Stimulated activated naive B cell treated with anti-CD40 and anti-IgM and Interleukin-4, amounts not matched to agents 10 μg/mL and 1 μg/mL and 100 μg/mL, for 72 hours (primary cell): Measurements from ENCODE around the gene EEPD1.
A peak's percentile ranks its signal among the peaks of the same experiment; 100 is the strongest.

ENCODE experiments used
- ATAC-seq, 2 donors: fragments of 150-1000 bp; cut with Tn5 transposase; replicated peaks; 2 replicates each; pipeline ENCODE4 v1.10.0; 2021; ENCODE audit warnings: moderate library complexity in 1 of 2
- DNase-seq: peaks from one replicate; pipeline ENCODE4 v3.0.0; 2021
- H3K27ac Mint-ChIP-seq: one replicate; pipeline ENCODE4 v1.8.0; 2022; ENCODE audit warnings: mild to moderate bottlenecking, mixed read lengths
- H3K27me3 Mint-ChIP-seq, 2 donors: one replicate each; pipeline ENCODE4 v1.8.0; 2022; ENCODE audit warnings: mixed read lengths in 2 of 2
- H3K36me3 Mint-ChIP-seq, 2 donors: one replicate each; pipeline ENCODE4 v1.8.0; 2022; ENCODE audit warnings: mixed read lengths in 2 of 2, mild to moderate bottlenecking in 1 of 2
- H3K4me1 Mint-ChIP-seq, 2 donors: one replicate each; pipeline ENCODE4 v1.8.0; 2022; ENCODE audit warnings: mixed read lengths in 2 of 2, mild to moderate bottlenecking in 1 of 2
- H3K4me3 Mint-ChIP-seq, 2 donors: one replicate each; pipeline ENCODE4 v1.8.0; 2022; ENCODE audit warnings: mild to moderate bottlenecking in 2 of 2, mixed read lengths in 2 of 2, moderate library complexity in 1 of 2
- H3K9me3 Mint-ChIP-seq, 2 donors: one replicate each; pipeline ENCODE4 v1.8.0; 2022; ENCODE audit warnings: mixed read lengths in 2 of 2, mild to moderate bottlenecking in 1 of 2

Gene EEPD1

GRCh38 chr7:36185092-36185491, 32.0 kb downstream of the EEPD1 start:
- Mint-ChIP-seq H3K36me3 (no peaks in the 10 kb centered on the region), H3K4me3 (no peak overlapping the region), H3K9me3 (peaks cover 0 to 2% of the 10 kb centered on the region in 2 donors), H3K4me1 (peaks cover 0 to 6% of the 10 kb centered on the region in 2 donors), H3K27me3 (peaks cover 0 to 9% of the 10 kb centered on the region in 2 donors), H3K27ac (no peak overlapping the region)
- no peak for ATAC-seq
- DNase-seq: no peak

GRCh38 chr7:36185756-36186155, 32.7 kb downstream of the EEPD1 start:
- H3K9me3 Mint-ChIP-seq: peaks cover 0 to 2% of the 10 kb centered on the region in 2 donors
- H3K4me3 Mint-ChIP-seq: no peak overlapping the region
- H3K27me3 Mint-ChIP-seq: peaks cover 0 to 7% of the 10 kb centered on the region in 2 donors
- no peak for DNase-seq
- H3K27ac Mint-ChIP-seq: no peak overlapping the region
- H3K4me1 Mint-ChIP-seq: peaks cover 6 to 8% of the 10 kb centered on the region in 2 donors
- ATAC-seq: no peak
- no peaks in the 10 kb centered on the region for H3K36me3 Mint-ChIP-seq

GRCh38 chr7:36186359-36187121, 33.5 kb downstream of the EEPD1 start:
- no peak for ATAC-seq
- no peak for DNase-seq
- peaks cover 14 to 15% of the 10 kb centered on the region in 2 donors for H3K4me1 Mint-ChIP-seq
- H3K4me3 Mint-ChIP-seq: no peak overlapping the region
- peaks cover 0 to 6% of the 10 kb centered on the region in 2 donors for H3K27me3 Mint-ChIP-seq
- H3K27ac Mint-ChIP-seq: no peak overlapping the region
- peaks cover 0 to 2% of the 10 kb centered on the region in 2 donors for H3K9me3 Mint-ChIP-seq
- no peaks in the 10 kb centered on the region for H3K36me3 Mint-ChIP-seq

- Mint-ChIP-seq H3K27me3 (peaks cover 0 to 10% of the 10 kb centered on the region in 2 donors), H3K4me1 (peaks cover 15 to 27% of the 10 kb centered on the region in 2 donors), H3K36me3 (no peaks in the 10 kb centered on the region), H3K27ac (no peak overlapping the region), H3K9me3 (peaks cover 0 to 2% of the 10 kb centered on the region in 2 donors), H3K4me3 (no peak overlapping the region)
- peak; percentile 4 for DNase-seq
- peak; percentile 43 to 50 for ATAC-seq
These were observed 35.2 kb downstream of the EEPD1 start for GRCh38 chr7:36188266-36188665.

- no peak overlapping the region for H3K4me3 Mint-ChIP-seq
- DNase-seq (no peak), ATAC-seq (peak; percentile 40 to 55)
- no peak overlapping the region for H3K27ac Mint-ChIP-seq
- peaks cover 0 to 10% of the 10 kb centered on the region in 2 donors for H3K27me3 Mint-ChIP-seq
- peaks cover 15 to 29% of the 10 kb centered on the region in 2 donors for H3K4me1 Mint-ChIP-seq
- H3K36me3 Mint-ChIP-seq: no peaks in the 10 kb centered on the region
- peaks cover 0 to 2% of the 10 kb centered on the region in 2 donors for H3K9me3 Mint-ChIP-seq
These were observed 35.9 kb downstream of the EEPD1 start for GRCh38 chr7:36188906-36189305.

- no peak for DNase-seq
- Mint-ChIP-seq H3K4me1 (peaks cover 15 to 29% of the 10 kb centered on the region in 2 donors), H3K4me3 (no peak overlapping the region), H3K36me3 (no peaks in the 10 kb centered on the region), H3K27ac (peak overlapping the region; percentile 78), H3K9me3 (peaks cover 0 to 2% of the 10 kb centered on the region in 2 donors), H3K27me3 (peaks cover 0 to 10% of the 10 kb centered on the region in 2 donors)
- ATAC-seq: no peak
These were observed 37.6 kb downstream of the EEPD1 start for GRCh38 chr7:36190447-36191291.

GRCh38 chr7:36191292-36191920, 38.4 kb downstream of the EEPD1 start:
- DNase-seq (no peak), ATAC-seq (no peak)
- H3K27ac Mint-ChIP-seq: peak overlapping the region; percentile 78

GRCh38 chr7:36192053-36192824, 39.2 kb downstream of the EEPD1 start:
- Mint-ChIP-seq H3K4me3 (no peak overlapping the region), H3K9me3 (no peaks in the 10 kb centered on the region), H3K27ac (peak overlapping the region; percentile 57), H3K36me3 (no peaks in the 10 kb centered on the region), H3K4me1 (peaks cover 15 to 29% of the 10 kb centered on the region in 2 donors), H3K27me3 (peaks cover 0 to 10% of the 10 kb centered on the region in 2 donors)
- ATAC-seq: peak; percentile 77 to 80
- peak; percentile 35 for DNase-seq

More at GRCh38 chr7:36191292-36191920, 38.4 kb downstream of the EEPD1 start:
- peaks cover 15 to 29% of the 10 kb centered on the region in 2 donors for H3K4me1 Mint-ChIP-seq
- no peaks in the 10 kb centered on the region for H3K9me3 Mint-ChIP-seq
- no peak overlapping the region for H3K4me3 Mint-ChIP-seq
- no peaks in the 10 kb centered on the region for H3K36me3 Mint-ChIP-seq
- peaks cover 0 to 10% of the 10 kb centered on the region in 2 donors for H3K27me3 Mint-ChIP-seq

GRCh38 chr7:36192877-36193276, 39.8 kb downstream of the EEPD1 start:
- H3K27ac Mint-ChIP-seq: peak overlapping the region; percentile 74
- DNase-seq: no peak
- ATAC-seq: no peak
- peaks cover 0 to 10% of the 10 kb centered on the region in 2 donors for H3K27me3 Mint-ChIP-seq
- peaks cover 15 to 29% of the 10 kb centered on the region in 2 donors for H3K4me1 Mint-ChIP-seq
- H3K4me3 Mint-ChIP-seq: no peak overlapping the region
- H3K36me3 Mint-ChIP-seq: no peaks in the 10 kb centered on the region
- no peaks in the 10 kb centered on the region for H3K9me3 Mint-ChIP-seq

- H3K27ac Mint-ChIP-seq: no peak overlapping the region
These were observed 45.8 kb downstream of the EEPD1 start for GRCh38 chr7:36198854-36199266.

GRCh38 chr7:36199329-36199728, 46.3 kb downstream of the EEPD1 start:
- H3K36me3 Mint-ChIP-seq: no peaks in the 10 kb centered on the region
- H3K4me3 Mint-ChIP-seq: no peak overlapping the region
- no peak for DNase-seq
- ATAC-seq: no peak
- H3K9me3 Mint-ChIP-seq: no peaks in the 10 kb centered on the region
- peaks cover 0 to 3% of the 10 kb centered on the region in 2 donors for H3K27me3 Mint-ChIP-seq
- no peak overlapping the region for H3K27ac Mint-ChIP-seq
- peaks cover 0 to 2% of the 10 kb centered on the region in 2 donors for H3K4me1 Mint-ChIP-seq

More at GRCh38 chr7:36198854-36199266, 45.8 kb downstream of the EEPD1 start:
- H3K4me1 Mint-ChIP-seq: peaks cover 0 to 2% of the 10 kb centered on the region in 2 donors
- no peak for ATAC-seq
- no peaks in the 10 kb centered on the region for H3K9me3 Mint-ChIP-seq
- no peak for DNase-seq
- H3K4me3 Mint-ChIP-seq: no peak overlapping the region
- H3K36me3 Mint-ChIP-seq: no peaks in the 10 kb centered on the region
- H3K27me3 Mint-ChIP-seq: peaks cover 0 to 3% of the 10 kb centered on the region in 2 donors

- H3K4me1 Mint-ChIP-seq: peaks cover 0 to 2% of the 10 kb centered on the region in 2 donors
- H3K9me3 Mint-ChIP-seq: no peaks in the 10 kb centered on the region
- no peak overlapping the region for H3K27ac Mint-ChIP-seq
- DNase-seq (no peak), ATAC-seq (no peak)
- no peaks in the 10 kb centered on the region for H3K36me3 Mint-ChIP-seq
- peaks cover 0 to 3% of the 10 kb centered on the region in 2 donors for H3K27me3 Mint-ChIP-seq
- H3K4me3 Mint-ChIP-seq: no peak overlapping the region
These were observed 48.2 kb downstream of the EEPD1 start for GRCh38 chr7:36201122-36201723.

GRCh38 chr7:36202398-36202797, 49.3 kb downstream of the EEPD1 start:
- H3K4me3 Mint-ChIP-seq: no peak overlapping the region
- no peak overlapping the region for H3K27ac Mint-ChIP-seq
- ATAC-seq: no peak
- H3K9me3 Mint-ChIP-seq: no peaks in the 10 kb centered on the region
- H3K4me1 Mint-ChIP-seq: peaks cover under 1 to 2% of the 10 kb centered on the region in 2 donors
- peaks cover 0 to 3% of the 10 kb centered on the region in 2 donors for H3K27me3 Mint-ChIP-seq
- DNase-seq: no peak
- H3K36me3 Mint-ChIP-seq: no peaks in the 10 kb centered on the region
